Uterus (tissue), 4 donors: ENCODE results near the gene PLEKHJ1. TPM values are rescaled to one million over a fixed set of nuclear protein-coding genes. Genes with fewer than 3 reads are reported as not detected.

Experiments used
- DNase-seq, 2 donors: peaks; one replicate each; pipeline ENCODE4 v3.0.0-alpha.2; 2019 to 2020
- H3K27ac ChIP-seq, 2 donors: fragments of 200-600 bp; sonication (generic); 1 replicate in 1 of 2; 2 replicates in 1 of 2; pipeline ENCODE4 v1.5.1; 2016 to 2018
- H3K27me3 ChIP-seq, 2 donors: fragments of 200-600 bp; sonication (generic); one replicate each; pipeline ENCODE4 v1.5.1; 2018 to 2019; ENCODE audit warnings: control low read depth in 1 of 2
- H3K36me3 ChIP-seq, 2 donors: fragments of 200-600 bp; sonication (generic); one replicate each; pipeline ENCODE4 v1.5.1; 2019; ENCODE audit warnings: control low read depth in 1 of 2
- H3K4me1 ChIP-seq, 2 donors: fragments of 200-600 bp; sonication (generic); one replicate each; pipeline ENCODE4 v1.5.1; 2018 to 2019; ENCODE audit warnings: control low read depth in 1 of 2
- H3K4me3 ChIP-seq, 2 donors: fragments of 200-600 bp; sonication (generic); 1 replicate in 1 of 2; 2 replicates in 1 of 2; pipeline ENCODE4 v1.5.1; 2018 to 2019; ENCODE audit warnings: mild to moderate bottlenecking in 1 of 2
- H3K9me3 ChIP-seq, 2 donors: fragments of 200-600 bp; sonication (generic); one replicate each; pipeline ENCODE4 v1.5.1; 2019; ENCODE audit warnings: control low read depth in 1 of 2
- POLR2A ChIP-seq, 2 donors: fragments of 450-650 bp; IDR thresholded peaks; one replicate each; pipeline ENCODE4 v1.6.1; 2016; ENCODE audit warnings: antibody characterized with exemption in 2 of 2, mild to moderate bottlenecking in 1 of 2, moderate library complexity in 1 of 2
- intact Hi-C: fragments of 100-400 bp; cut with DNase I; formaldehyde crosslinking; loops from one replicate; pipeline ENCODE4 v1.15.1; 2023; ENCODE audit warnings: low total_unique reads
- total RNA-seq, 4 donors: library from RNA; depleted of rRNA in 3 of 4; stranded (reverse); fragments of >200 nt in 3 of 4; gene quantifications; one replicate each; pipeline versions ENCODE4 v1.1.0 to v1.2.4, GENCODE V29; 2014 to 2023
- TF ChIP-seq, protein P1 (sequence below), 4 experiments: fragments of 200-600 bp in 2 of 4; fragments of 450-650 bp in 2 of 4; sonication (generic) in 2 of 4; IDR thresholded peaks; one replicate each; pipeline ENCODE4 v1.5.1; 2016 to 2019; ENCODE audit warnings: antibody characterized with exemption in 4 of 4, mild to moderate bottlenecking in 2 of 4, moderate library complexity in 1 of 4
- donor health status: DM: yes; HTN: yes; CAD: no.

PLEKHJ1 gene
- total RNA-seq, 4 donors from 2014 or later: 5.9 to 56.7 (median 30.1) TPM

DNA sequence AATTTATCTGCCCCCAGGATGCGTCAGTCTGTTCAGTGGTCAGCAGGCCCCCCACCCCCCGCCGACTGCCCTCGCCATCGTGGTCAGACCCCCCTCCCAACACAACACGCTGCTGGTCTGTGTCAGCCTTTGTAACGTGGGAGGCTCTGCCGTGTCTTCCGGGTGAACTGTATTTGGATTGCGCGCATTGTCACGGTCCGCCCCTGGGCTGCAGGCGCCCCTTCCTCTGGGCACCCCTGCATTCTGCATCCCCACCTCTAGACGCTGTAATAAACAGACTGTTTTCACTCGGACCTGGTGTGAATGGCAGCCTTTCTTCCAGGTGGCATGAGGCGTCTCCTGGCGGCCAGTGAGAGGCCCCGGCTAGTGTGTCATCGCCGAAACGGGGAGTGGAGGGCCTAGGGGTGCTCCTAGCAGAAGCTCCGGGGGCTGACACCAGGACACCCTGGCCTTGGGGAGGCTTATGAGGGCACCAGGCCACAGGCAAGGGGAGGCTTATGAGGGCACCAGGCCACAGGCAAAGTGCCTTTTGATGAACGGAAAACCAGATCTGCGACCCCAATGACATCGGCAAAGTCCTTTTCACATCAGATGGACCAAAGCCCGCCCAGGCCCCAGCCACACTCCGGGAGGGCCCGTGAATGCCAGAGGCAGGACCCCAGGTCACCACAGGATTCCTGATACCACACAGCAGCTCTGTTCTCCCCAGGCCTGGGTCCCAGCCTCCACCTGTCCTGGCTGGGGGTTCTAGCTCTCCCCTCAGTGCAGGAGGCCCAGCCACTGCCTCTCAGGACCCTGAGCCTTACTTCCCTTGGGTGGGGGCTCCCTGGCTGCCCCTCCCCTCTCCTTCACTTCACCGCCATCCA is 3.6 kb downstream of the PLEKHJ1 start:
- H3K36me3 ChIP-seq: no peaks in the 10 kb centered on the region
- H3K27ac ChIP-seq: no peak overlapping the region
- no peaks in the 10 kb centered on the region for H3K9me3 ChIP-seq
- H3K27me3 ChIP-seq: no peaks in the 10 kb centered on the region
- H3K4me1 ChIP-seq: peaks cover 0 to 13% of the 10 kb centered on the region in 2 donors
- intact Hi-C loops: no loop called here
- TF ChIP-seq, protein P1, sequence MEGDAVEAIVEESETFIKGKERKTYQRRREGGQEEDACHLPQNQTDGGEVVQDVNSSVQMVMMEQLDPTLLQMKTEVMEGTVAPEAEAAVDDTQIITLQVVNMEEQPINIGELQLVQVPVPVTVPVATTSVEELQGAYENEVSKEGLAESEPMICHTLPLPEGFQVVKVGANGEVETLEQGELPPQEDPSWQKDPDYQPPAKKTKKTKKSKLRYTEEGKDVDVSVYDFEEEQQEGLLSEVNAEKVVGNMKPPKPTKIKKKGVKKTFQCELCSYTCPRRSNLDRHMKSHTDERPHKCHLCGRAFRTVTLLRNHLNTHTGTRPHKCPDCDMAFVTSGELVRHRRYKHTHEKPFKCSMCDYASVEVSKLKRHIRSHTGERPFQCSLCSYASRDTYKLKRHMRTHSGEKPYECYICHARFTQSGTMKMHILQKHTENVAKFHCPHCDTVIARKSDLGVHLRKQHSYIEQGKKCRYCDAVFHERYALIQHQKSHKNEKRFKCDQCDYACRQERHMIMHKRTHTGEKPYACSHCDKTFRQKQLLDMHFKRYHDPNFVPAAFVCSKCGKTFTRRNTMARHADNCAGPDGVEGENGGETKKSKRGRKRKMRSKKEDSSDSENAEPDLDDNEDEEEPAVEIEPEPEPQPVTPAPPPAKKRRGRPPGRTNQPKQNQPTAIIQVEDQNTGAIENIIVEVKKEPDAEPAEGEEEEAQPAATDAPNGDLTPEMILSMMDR (IDR thresholded peaks at IDR 0.05): no peak
- TF ChIP-seq POLR2A (IDR thresholded peaks at IDR 0.05): no peak
- H3K4me3 ChIP-seq: no peak overlapping the region
- no peak for DNase-seq

DNA sequence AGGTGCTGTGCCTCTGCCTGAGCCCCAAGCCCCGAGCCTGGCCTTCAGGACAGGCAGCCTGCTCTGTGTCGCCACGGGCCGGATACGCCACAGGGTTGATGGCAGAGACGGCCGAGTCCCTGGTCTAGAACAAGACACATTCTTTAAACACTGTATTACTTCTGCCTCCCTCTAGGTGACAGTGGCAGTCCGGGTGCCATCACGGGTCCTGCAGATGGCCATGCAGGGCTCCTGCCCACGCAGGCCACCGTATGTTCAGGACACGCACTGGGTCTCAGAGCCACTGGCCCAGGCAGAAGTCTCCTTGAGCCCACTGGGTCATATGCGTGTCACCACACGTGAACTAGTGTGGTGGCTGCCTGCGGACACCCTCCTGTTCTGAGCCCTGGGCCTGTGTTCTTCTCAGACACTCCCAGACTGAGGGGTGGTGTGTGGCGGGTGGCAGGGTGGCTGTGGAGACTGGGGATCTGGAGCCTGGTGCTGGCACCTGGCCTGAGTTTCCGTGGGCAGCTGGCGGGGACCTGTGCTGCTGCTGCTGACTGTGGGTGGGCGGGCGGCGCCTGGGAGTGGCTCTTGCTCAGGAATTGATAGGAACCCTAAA is 4.4 kb downstream of the PLEKHJ1 start:
- Histone ChIP-seq H3K4me1 (peaks cover 0 to 10% of the 10 kb centered on the region in 2 donors), H3K4me3 (no peak overlapping the region), H3K36me3 (no peaks in the 10 kb centered on the region), H3K27ac (no peak overlapping the region), H3K27me3 (no peaks in the 10 kb centered on the region), H3K9me3 (no peaks in the 10 kb centered on the region)
- TF ChIP-seq, protein P1 (IDR thresholded peaks at IDR 0.05): no peak
- TF ChIP-seq POLR2A (IDR thresholded peaks at IDR 0.05): no peak
- intact Hi-C loops: no loop called here
- DNase-seq: no peak

DNA sequence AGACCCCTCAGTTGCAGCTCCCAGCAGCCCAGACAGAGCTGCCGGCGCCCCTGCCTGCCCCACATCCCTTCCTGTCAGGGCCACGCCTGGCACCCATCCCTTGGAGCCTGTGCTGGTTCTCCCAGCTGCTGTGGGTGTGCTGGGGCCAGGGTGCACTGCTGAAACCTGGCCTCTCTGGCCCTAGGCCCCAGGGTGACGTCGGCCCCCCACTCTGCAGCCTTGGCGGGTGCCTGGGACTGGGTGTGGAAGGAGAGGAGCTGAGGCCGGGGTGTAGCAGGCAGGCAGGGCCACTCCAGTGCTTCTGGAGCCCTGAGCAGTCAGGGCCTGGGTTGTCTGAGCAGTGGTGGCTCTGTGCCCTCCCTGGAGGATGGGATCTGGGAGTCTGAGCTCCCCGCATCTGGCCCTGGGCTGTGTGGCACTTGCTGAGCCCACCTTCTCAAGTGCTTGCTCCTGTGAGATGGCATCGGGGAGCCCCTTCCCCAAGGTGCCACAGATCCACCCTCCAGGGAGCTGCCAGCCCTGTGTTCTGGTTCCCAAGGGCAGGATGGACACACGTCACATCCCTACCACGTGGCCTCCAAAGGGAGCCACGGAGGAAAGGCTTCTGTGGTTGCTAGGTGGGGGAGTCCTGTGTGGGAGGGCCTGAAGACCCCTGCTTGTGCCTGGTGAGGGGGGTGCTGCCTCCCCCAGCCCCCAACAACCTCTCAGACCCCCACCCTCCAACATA is 5.2 kb downstream of the PLEKHJ1 start:
- intact Hi-C loops: no loop called here
- no peak for DNase-seq
- H3K36me3 ChIP-seq: no peaks in the 10 kb centered on the region
- no peak overlapping the region for H3K27ac ChIP-seq
- no peaks in the 10 kb centered on the region for H3K27me3 ChIP-seq
- no peak overlapping the region for H3K4me3 ChIP-seq
- H3K9me3 ChIP-seq: no peaks in the 10 kb centered on the region
- peaks cover 0 to 10% of the 10 kb centered on the region in 2 donors for H3K4me1 ChIP-seq
- TF ChIP-seq, protein P1 (IDR thresholded peaks at IDR 0.05): no peak
- no peak for TF ChIP-seq POLR2A (IDR thresholded peaks at IDR 0.05)

DNA sequence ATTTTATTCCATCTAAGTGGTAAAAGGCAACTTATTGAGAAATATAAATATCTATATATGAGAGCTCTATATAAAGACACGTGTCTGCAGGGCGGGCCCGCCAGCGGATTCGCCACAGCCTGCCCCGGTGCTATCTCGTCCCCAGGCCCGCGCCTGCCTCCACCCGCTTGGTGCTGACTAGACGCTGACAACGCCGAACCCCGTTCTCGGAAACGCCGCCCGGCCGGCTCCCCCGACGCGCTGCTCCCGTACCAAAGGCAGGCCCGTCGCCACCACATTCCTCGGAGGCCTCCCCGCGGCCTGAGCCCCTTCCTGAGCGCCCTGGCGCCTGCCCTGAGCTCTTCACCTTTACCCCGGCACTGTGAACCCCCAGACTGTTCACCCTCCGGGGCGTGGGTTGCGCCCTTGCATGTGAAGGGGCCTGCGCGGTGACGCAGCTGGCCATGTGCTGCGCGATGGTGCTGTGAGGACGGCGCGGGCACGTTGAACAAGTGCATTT is 6.0 kb downstream of the PLEKHJ1 start:
- Histone ChIP-seq H3K36me3 (no peaks in the 10 kb centered on the region), H3K27ac (no peak overlapping the region), H3K4me3 (no peak overlapping the region), H3K4me1 (peaks cover 0 to 7% of the 10 kb centered on the region in 2 donors), H3K27me3 (no peaks in the 10 kb centered on the region), H3K9me3 (no peaks in the 10 kb centered on the region)
- intact Hi-C loops: no loop called here
- no peak for DNase-seq
- TF ChIP-seq, protein P1 (IDR thresholded peaks at IDR 0.05): no peak
- TF ChIP-seq POLR2A (IDR thresholded peaks at IDR 0.05): no peak
